ENCODE results near the gene S1PR2. TPM values are rescaled to one million over a fixed set of nuclear protein-coding genes. Genes with fewer than 3 reads are reported as not detected.
"Not testable (repeated sequence)": the region's sequence is repeated elsewhere in the genome, so short reads cannot be mapped to it uniquely, and the experiment has no call there.

The S1PR2 gene
- total and polyA plus RNA-seq, 9 of the 15 experiments (the other 6 are each of a cell fraction or from before 2014, with no cell fraction given), result 1.5 to 3.9 (median 2.0) TPM

DNA sequence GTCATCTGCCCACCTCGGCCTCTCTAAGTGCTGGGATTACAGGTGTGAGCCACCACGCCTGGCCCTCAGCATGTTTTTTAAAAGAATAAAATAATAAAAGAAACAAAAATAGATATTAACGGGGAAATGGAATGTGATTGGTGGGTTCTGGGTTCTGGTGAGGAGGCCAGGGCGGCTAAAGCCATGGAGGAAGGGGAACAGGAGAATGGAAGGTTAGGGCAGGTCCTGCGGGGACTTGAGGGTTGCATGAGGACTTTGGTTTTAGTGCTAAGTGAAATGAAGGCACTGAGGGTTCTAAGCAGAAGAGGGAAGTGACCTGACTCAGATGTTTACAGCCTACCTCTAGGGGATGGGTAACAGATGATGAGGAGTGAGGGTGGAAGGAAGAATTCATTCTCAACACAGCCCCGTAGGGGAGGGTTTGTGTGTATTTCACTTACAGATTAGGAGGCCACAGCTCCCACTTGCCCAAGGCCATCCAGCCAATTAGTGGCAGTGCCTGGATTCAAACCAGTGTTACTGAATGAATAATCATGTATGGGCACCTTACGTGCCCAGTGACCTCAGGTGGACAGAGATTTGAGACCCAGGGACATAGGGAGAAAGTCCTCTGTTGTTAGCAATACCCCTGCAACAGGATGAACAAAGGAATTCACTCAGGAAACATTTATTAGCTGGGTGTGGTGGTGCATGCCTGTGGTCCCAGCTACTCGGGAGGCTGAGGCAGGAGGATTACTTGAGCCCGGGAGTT, 14.2 kb upstream of the S1PR2 start:
- Histone ChIP-seq H3K4me2 (ENCODE audit: insufficient read depth, low read length) (no peak overlapping the region), H3K9me3 (replicated peaks; ENCODE audit: control insufficient read depth, insufficient read depth, low read depth, low read length) (no peaks in the 10 kb centered on the region; the same call in 1 of the 2 replicates), H3K27me3 (ENCODE audit: control insufficient read depth in 2 of 2, insufficient read depth in 2 of 2, low read length in 2 of 2) (no peaks in the 10 kb centered on the region), H2AFZ (ENCODE audit: low read depth, low read length) (no peak overlapping the region), H3K4me3 (no peak overlapping the region), H3K79me2 (ENCODE audit: control insufficient read depth, insufficient read depth, low read length) (no peaks in the 10 kb centered on the region), H3K9ac (ENCODE audit: insufficient read depth in 1 of 2, low read depth in 2 of 2, low read length in 2 of 2) (no peak overlapping the region), H3K36me3 (ENCODE audit: control insufficient read depth, insufficient read depth, low read length) (no peaks in the 10 kb centered on the region), H3K27ac (ENCODE audit: extremely low read depth, low read depth, low read length) (no peak overlapping the region), H3K9me1 (ENCODE audit: control insufficient read depth, insufficient read depth, low read length) (no peaks in the 10 kb centered on the region), H3K4me1 (replicated peaks in 1 of 2; ENCODE audit: control insufficient read depth in 2 of 2, insufficient read depth in 2 of 2, low read length in 2 of 2) (peaks cover 1 to 3% of the 10 kb centered on the region in 2 experiments; a peak in 4 of 5 replicates), H4K20me1 (replicated peaks; ENCODE audit: control insufficient read depth, insufficient read depth, low read length) (no peaks in the 10 kb centered on the region)
- POLR2A ChIA-PET, result interaction anchor here (0.7 to 0.8 kb wide), 2 partner anchors 16 to 63 kb away, joined by 3 read pairs; no protein-coding TSS in a partner anchor
- FAIRE-seq, result no peak
- in situ Hi-C loops (cut with MboI) (loop anchor here (5.0 kb wide), 1 partner anchor 318 kb away; no protein-coding TSS in a partner anchor), intact Hi-C loops (cut with micrococcal nuclease) (no loop called here)
- TF ChIP-seq RB1 (IDR thresholded peaks at IDR 0.05; ENCODE audit: low read depth), result no peak
- peak; percentile 54; the same call in 1 of the 2 replicates for TF ChIP-seq SPI1 (IDR thresholded peaks at IDR 0.05; ENCODE audit: borderline replicate concordance, low read depth, low read length)
- CTCF ChIA-PET (ENCODE audit: low intra/inter-chr PET ratio), result interaction anchor here (0.7 kb wide), 1 partner anchor 104 kb away, joined by 3 read pairs; no protein-coding TSS in a partner anchor
- BruUV-seq (replicated peaks), result no TSS peak
- peak in 1 of 4 experiments; percentile 5 for DNase-seq (ENCODE audit: extremely low read depth in 1 of 4, low spot score in 3 of 4)
- no peak for ATAC-seq
- WGBS (ENCODE audit: insufficient coverage, low coverage, missing lambda C conversion rate), result 56% methylated on average over 9 of the region's 9 CpGs

- H3K9ac ChIP-seq (ENCODE audit: insufficient read depth in 1 of 2, low read depth in 2 of 2, low read length in 2 of 2), result peak overlapping the region in 1 of 2 experiments; percentile 6; a peak in 1 of 4 replicates
- no peak overlapping the region for H3K27ac ChIP-seq (ENCODE audit: extremely low read depth, low read depth, low read length)
- DNase-seq (ENCODE audit: extremely low read depth in 1 of 4, low spot score in 3 of 4) (peak in 1 of 4 experiments; percentile 2), ATAC-seq (no peak), FAIRE-seq (no peak)
- BruUV-seq (replicated peaks), result no TSS peak
- 80% methylated on average over 7 of the region's 7 CpGs for WGBS (ENCODE audit: insufficient coverage, low coverage, missing lambda C conversion rate)
- H3K4me3 ChIP-seq, result no peak overlapping the region
- no peaks in the 10 kb centered on the region for H3K79me2 ChIP-seq (ENCODE audit: control insufficient read depth, insufficient read depth, low read length)
- intact Hi-C loops (cut with micrococcal nuclease) (no loop called here), in situ Hi-C loops (cut with MboI) (loop anchor here (5.0 kb wide), 1 partner anchor 171 kb away; no protein-coding TSS in a partner anchor)
- POLR2A ChIA-PET, result no interaction called here
- H2AFZ ChIP-seq (ENCODE audit: low read depth, low read length), result no peak overlapping the region
- CTCF ChIA-PET (ENCODE audit: low intra/inter-chr PET ratio), result no interaction called here
- peaks cover 0 to 4% of the 10 kb centered on the region in 2 experiments; a peak in 3 of 5 replicates for H3K4me1 ChIP-seq (replicated peaks in 1 of 2; ENCODE audit: control insufficient read depth in 2 of 2, insufficient read depth in 2 of 2, low read length in 2 of 2)
- H3K9me1 ChIP-seq (ENCODE audit: control insufficient read depth, insufficient read depth, low read length), result no peaks in the 10 kb centered on the region
- no peaks in the 10 kb centered on the region for H3K9me3 ChIP-seq (replicated peaks; ENCODE audit: control insufficient read depth, insufficient read depth, low read depth, low read length)
- H3K4me2 ChIP-seq (ENCODE audit: insufficient read depth, low read length), result no peak overlapping the region
- no peaks in the 10 kb centered on the region for H4K20me1 ChIP-seq (replicated peaks; ENCODE audit: control insufficient read depth, insufficient read depth, low read length)
- H3K36me3 ChIP-seq (ENCODE audit: control insufficient read depth, insufficient read depth, low read length), result no peaks in the 10 kb centered on the region
- TF ChIP-seq NR2C2 (CRISPR knock-in tag; IDR thresholded peaks at IDR 0.05) (no peak), NR2C2 (tag; IDR thresholded peaks at IDR 0.05) (peak; percentile 15; the same call in 1 of the 2 replicates), NR2C1 (IDR thresholded peaks at IDR 0.05) (0 out of 2 replicates have a peak, but pooled peaks have one; percentile 50), NR2C1 (tag; IDR thresholded peaks at IDR 0.05) (peak; percentile 70), U2AF1 (optimal IDR thresholded peaks at IDR 0.05; ENCODE audit: low read depth, low read length) (no peak)
- no peaks in the 10 kb centered on the region for H3K27me3 ChIP-seq (ENCODE audit: control insufficient read depth in 2 of 2, insufficient read depth in 2 of 2, low read length in 2 of 2)
Observed at GRCh38 chr19:10243606-10244005, 12.5 kb upstream of the S1PR2 start.

GRCh38 chr19:10241826-10242449, 10.8 kb upstream of the S1PR2 start:
- H3K9me1 ChIP-seq (ENCODE audit: control insufficient read depth, insufficient read depth, low read length); H3K4me1 ChIP-seq (replicated peaks in 1 of 2; ENCODE audit: control insufficient read depth in 2 of 2, insufficient read depth in 2 of 2, low read length in 2 of 2); H3K9me3 ChIP-seq (replicated peaks; ENCODE audit: control insufficient read depth, insufficient read depth, low read depth, low read length); H3K27ac ChIP-seq (ENCODE audit: extremely low read depth, low read depth, low read length); H4K20me1 ChIP-seq (replicated peaks; ENCODE audit: control insufficient read depth, insufficient read depth, low read length); FAIRE-seq; intact Hi-C loops (cut with micrococcal nuclease); H3K79me2 ChIP-seq (ENCODE audit: control insufficient read depth, insufficient read depth, low read length); ATAC-seq; H3K4me3 ChIP-seq; H3K36me3 ChIP-seq (ENCODE audit: control insufficient read depth, insufficient read depth, low read length); CTCF ChIA-PET (ENCODE audit: low intra/inter-chr PET ratio); BruUV-seq (replicated peaks); DNase-seq (ENCODE audit: extremely low read depth in 1 of 4, low spot score in 3 of 4); H2AFZ ChIP-seq (ENCODE audit: low read depth, low read length); H3K9ac ChIP-seq (ENCODE audit: insufficient read depth in 1 of 2, low read depth in 2 of 2, low read length in 2 of 2); POLR2A ChIA-PET; H3K27me3 ChIP-seq (ENCODE audit: control insufficient read depth in 2 of 2, insufficient read depth in 2 of 2, low read length in 2 of 2); H3K4me2 ChIP-seq (ENCODE audit: insufficient read depth, low read length): not testable (repeated sequence)
- 73% methylated on average over 10 of the region's 11 CpGs for WGBS (ENCODE audit: insufficient coverage, low coverage, missing lambda C conversion rate)
- in situ Hi-C loops (cut with MboI), result loop anchor here (5.0 kb wide), 1 partner anchor 170 kb away; no protein-coding TSS in a partner anchor

Data from K562 (cell line).